Tibial artery (tissue), 4 donors: ENCODE measurements around the gene MARVELD3.
"Not testable (repeated sequence)": the region's sequence is repeated elsewhere in the genome, so short reads cannot be mapped to it uniquely, and the experiment has no call there.

Source experiments
- DNase-seq, 2 donors: peaks; one replicate each; pipeline ENCODE4 v3.0.0-alpha.2; 2019
- H3K27ac ChIP-seq, 2 donors: fragments of 200-600 bp; sonication (generic) in 1 of 2; 1 replicate in 1 of 2; 2 replicates in 1 of 2; pipeline ENCODE4 v1.5.1; 2018 to 2019; ENCODE audit warnings: mild to moderate bottlenecking in 1 of 2
- H3K27me3 ChIP-seq, 2 donors: fragments of 200-600 bp; sonication (generic) in 1 of 2; one replicate each; pipeline versions ENCODE4 v1.5.1 to v1.6.0; 2016 to 2019
- H3K36me3 ChIP-seq, 3 donors: fragments of 200-600 bp; sonication (generic) in 2 of 3; one replicate each; pipeline ENCODE4 v1.5.1; 2016 to 2019; ENCODE audit warnings: mild to moderate bottlenecking in 2 of 3
- H3K4me1 ChIP-seq, 4 donors: fragments of 200-600 bp; sonication (generic) in 2 of 4; 1 replicate in 3 of 4; 2 replicates in 1 of 4; pipeline ENCODE4 v1.5.1; 2016 to 2019
- H3K4me3 ChIP-seq, 2 donors: fragments of 200-600 bp; sonication (generic) in 1 of 2; 1 replicate in 1 of 2; 2 replicates in 1 of 2; pipeline ENCODE4 v1.5.1; 2018 to 2019; ENCODE audit warnings: mild to moderate bottlenecking in 2 of 2
- H3K9me3 ChIP-seq, 3 donors: fragments of 200-600 bp; sonication (generic) in 1 of 3; one replicate each; pipeline ENCODE4 v1.5.1; 2016 to 2019
- CTCF ChIP-seq, 2 experiments: fragments of 200-600 bp in 1 of 2; fragments of 450-650 bp in 1 of 2; IDR thresholded peaks; one replicate each; pipeline ENCODE4 v1.5.1; 2017 to 2019; ENCODE audit warnings: antibody characterized with exemption in 2 of 2, mild to moderate bottlenecking in 1 of 2, moderate library complexity in 1 of 2
- intact Hi-C: fragments of 100-400 bp; cut with DNase I; formaldehyde crosslinking; loops from one replicate; pipeline ENCODE4 v1.15.0; 2023; ENCODE audit warnings: low total_unique reads

Gene MARVELD3

DNA sequence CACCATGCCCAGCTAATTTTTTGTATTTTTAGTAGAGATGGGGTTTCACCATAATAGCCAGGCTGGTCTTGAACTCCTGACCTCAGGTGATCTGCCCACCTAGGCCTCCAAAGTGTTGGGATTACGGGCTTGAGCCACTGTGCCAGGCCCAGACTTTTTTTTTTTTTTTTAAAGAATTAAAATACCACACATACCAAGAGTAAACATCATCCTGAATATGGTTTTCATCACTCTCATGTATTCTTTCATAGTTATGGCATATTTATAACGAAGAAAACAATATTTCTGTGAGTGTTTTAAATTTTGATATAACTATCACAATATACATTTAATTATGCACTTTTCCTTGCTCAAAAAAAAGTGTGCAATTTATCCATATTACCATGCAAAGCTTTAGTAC lies 48.2 kb downstream of the MARVELD3 start:
- Histone ChIP-seq H3K4me1 (no peaks in the 10 kb centered on the region), H3K27ac (no peak overlapping the region), H3K9me3 (no peaks in the 10 kb centered on the region), H3K36me3 (peaks cover 49 to 93% (median 80%) of the 10 kb centered on the region in 3 donors), H3K4me3 (no peak overlapping the region), H3K27me3 (no peaks in the 10 kb centered on the region)
- intact Hi-C loops: no loop called here
- no peak for TF ChIP-seq CTCF (IDR thresholded peaks at IDR 0.05)
- DNase-seq: no peak

- no peak overlapping the region for H3K27ac ChIP-seq
Observed at GRCh38 chr16:71675380-71675779, 49.4 kb downstream of the MARVELD3 start.

DNA sequence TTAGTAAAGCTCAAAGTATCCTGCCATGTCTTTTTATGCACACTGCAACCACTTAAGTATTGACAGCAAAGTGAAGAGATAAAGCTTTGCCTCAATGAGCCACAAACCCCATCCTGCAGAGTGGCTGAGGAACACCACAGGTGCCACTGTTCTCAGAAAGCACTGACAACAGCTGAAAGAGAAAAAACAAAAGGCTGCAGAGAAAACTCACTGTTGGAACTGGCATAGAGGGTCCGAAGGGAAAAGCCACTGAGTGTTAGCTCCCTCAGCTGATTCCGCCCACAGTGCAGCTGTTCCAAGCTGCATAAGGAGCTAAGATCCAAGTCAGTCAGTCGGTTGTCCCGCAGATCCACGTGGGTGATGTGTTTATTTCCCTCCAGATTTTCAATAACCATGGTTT lies 50.3 kb downstream of the MARVELD3 start:
- Histone ChIP-seq H3K4me3 (no peak overlapping the region), H3K36me3 (peaks cover 56 to 92% (median 79%) of the 10 kb centered on the region in 3 donors), H3K27me3 (no peaks in the 10 kb centered on the region), H3K27ac (no peak overlapping the region), H3K4me1 (no peaks in the 10 kb centered on the region), H3K9me3 (no peaks in the 10 kb centered on the region)
- no peak for DNase-seq
- intact Hi-C loops: no loop called here
- TF ChIP-seq CTCF (IDR thresholded peaks at IDR 0.05): no peak

More at GRCh38 chr16:71675380-71675779, 49.4 kb downstream of the MARVELD3 start:
- Histone ChIP-seq H3K27me3 (no peaks in the 10 kb centered on the region), H3K4me3 (no peak overlapping the region), H3K9me3 (no peaks in the 10 kb centered on the region), H3K36me3 (peaks cover 54 to 93% (median 78%) of the 10 kb centered on the region in 3 donors), H3K4me1 (no peaks in the 10 kb centered on the region)
- TF ChIP-seq CTCF (IDR thresholded peaks at IDR 0.05): no peak
- DNase-seq: no peak
- intact Hi-C loops: no loop called here

GRCh38 chr16:71681360-71681759 lies 55.4 kb downstream of the MARVELD3 start:
- H3K27ac ChIP-seq: no peak overlapping the region
- peaks cover 66 to 90% (median 76%) of the 10 kb centered on the region in 3 donors for H3K36me3 ChIP-seq

DNA sequence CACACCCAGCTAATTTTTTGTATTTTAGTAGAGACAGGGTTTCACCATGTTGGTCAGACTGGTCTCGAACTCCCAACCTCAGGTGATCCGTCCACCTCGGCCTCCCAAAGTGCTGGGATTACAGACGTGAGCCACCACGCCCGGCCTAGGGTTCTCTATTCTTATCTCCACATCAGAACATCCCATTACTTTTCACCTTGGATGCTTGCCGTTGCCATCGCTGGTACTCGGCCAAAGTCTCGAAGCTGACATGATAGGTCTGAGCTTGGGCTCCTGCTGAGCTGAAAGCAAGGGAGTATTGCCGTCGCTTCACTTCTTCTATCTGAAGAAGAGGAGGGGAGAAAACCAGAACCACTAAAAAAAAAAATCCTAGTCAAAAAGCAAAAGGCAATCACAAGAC lies 58.3 kb downstream of the MARVELD3 start:
- H3K4me1 ChIP-seq, H3K9me3 ChIP-seq, DNase-seq, H3K27me3 ChIP-seq, H3K4me3 ChIP-seq, intact Hi-C loops, H3K27ac ChIP-seq: not testable (repeated sequence)
- peaks cover 53 to 86% (median 61%) of the 10 kb centered on the region in 3 donors for H3K36me3 ChIP-seq

More at GRCh38 chr16:71681360-71681759, 55.4 kb downstream of the MARVELD3 start:
- no peak for DNase-seq
- H3K4me3 ChIP-seq: no peak overlapping the region
- no peak for TF ChIP-seq CTCF (IDR thresholded peaks at IDR 0.05)
- no peaks in the 10 kb centered on the region for H3K4me1 ChIP-seq
- no peaks in the 10 kb centered on the region for H3K9me3 ChIP-seq
- intact Hi-C loops: no loop called here
- no peaks in the 10 kb centered on the region for H3K27me3 ChIP-seq
